GM18498 (cell line): ENCODE data around the gene RINT1.
"Not testable (repeated sequence)": the region's sequence is repeated elsewhere in the genome, so short reads cannot be mapped to it uniquely, and the experiment has no call there.

Experiments used
- ATAC-seq: cut with Tn5 transposase; IDR thresholded peaks from one replicate; pipeline ENCODE4 v1.9.1; 2021; ENCODE audit warnings: mild to moderate bottlenecking, moderate library complexity; ENCODE audit not compliant: unreplicated experiment

RINT1 gene

DNA sequence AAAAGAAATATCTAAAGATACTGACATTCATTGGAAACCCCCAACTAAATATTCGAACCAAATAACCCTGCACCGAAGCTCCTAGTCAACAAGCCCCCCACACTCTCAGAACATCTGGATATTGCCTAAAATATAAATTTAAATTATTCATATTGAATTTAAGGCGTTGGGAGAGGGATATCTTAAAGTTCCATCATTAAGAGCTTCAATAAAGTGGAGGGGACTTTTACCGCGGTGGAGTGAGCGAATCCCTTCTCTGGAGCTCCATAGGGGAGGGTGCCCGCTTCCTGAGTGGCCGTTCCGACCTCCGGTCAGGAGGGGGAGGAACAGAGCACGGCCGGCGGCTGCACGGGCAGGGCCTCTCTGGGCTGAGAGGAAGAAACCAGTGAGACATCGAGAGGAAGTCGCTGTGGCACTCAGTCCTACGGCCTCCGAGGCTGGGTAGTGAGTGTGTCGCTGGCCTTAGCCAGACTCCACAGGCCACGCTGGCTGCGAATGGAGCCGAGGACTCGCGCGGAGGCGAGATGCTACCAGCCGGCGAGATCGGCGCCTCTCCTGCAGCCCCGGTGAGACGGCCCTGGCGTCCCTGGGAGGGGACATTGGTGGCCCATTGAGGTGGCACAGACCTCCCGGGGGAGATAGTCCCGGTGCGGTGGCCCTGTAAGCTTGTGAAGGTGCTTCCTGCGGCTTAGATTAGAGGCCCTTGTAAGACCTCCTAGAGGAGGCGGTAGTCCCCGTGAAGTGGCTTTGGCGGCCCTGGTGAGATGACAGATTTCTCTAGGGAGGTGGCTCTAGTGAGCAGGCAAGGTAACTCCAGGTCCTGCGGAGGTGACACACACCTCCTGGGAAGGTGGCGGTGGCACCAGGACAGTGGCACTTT, at the start of gene RINT1:
RINT1 (plus strand) TSS at position 410 of the 880 bp plus-strand sequence; CDS start at position 525, 115 bp downstream.
- ATAC-seq, result peak; percentile 97

DNA sequence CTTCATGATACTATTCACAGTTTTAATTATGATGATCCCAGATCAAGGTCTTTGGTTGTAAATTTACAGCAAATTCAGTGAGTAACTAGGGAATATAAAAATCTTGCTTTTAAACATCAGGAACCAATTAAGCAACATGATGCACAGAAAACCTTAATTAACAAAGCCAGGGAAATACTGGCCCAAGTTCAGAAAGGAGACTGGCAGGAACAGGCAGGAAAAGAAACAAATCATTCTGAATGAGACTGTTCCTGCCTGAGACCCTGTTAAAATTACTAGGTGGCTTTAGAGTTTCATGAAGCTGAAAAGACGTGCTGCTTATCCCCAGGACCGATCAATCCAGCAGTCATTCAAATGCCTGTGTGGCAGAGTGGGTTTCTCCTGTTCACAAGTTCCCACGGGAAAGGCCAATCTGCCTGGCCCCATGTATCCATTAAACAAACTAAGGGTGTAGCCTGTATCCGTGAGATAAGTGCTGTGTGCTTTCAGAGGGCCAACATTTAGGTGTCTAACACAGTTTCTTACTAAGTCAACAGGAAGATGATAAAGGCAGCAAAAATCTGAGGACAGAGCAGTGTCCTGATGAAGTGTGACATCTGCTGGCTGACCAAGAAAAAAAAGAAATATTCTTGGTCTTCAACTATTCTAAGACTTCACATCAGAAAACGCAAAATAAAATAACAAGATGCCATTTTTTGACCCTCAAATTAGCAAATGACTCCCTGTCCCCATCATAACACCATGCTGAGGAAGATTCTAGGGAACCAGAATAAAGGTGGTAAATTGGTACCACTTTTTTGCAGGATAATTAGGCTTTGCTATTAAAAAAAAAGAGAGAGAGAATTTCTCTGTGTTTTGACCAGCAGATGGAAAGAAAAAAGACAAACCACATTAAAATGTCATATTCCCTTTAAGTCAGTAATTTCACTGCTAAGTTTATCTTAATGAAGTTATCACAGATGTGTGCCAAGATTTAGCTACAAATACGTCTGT, 44.1 kb upstream of the RINT1 start:
- no peak for ATAC-seq

DNA sequence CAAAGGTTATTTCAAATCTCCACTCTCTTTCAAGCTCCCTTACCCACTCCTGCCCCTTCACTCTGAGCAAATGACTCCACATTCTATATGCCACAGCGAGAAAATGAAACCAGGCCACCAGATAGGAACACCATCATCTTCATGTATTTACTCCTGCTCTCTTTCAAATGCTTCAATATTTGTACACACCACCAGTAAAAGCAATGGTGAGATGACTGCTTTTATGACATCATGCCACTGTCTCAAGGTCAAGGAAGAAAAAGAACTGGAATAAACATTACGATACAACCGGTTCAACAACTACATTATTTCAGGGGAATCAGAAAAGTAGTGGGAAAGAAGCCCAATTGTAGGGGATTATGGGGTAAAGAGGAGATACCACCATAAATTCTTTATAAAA, 42.6 kb upstream of the RINT1 start:
- ATAC-seq, result no peak

DNA sequence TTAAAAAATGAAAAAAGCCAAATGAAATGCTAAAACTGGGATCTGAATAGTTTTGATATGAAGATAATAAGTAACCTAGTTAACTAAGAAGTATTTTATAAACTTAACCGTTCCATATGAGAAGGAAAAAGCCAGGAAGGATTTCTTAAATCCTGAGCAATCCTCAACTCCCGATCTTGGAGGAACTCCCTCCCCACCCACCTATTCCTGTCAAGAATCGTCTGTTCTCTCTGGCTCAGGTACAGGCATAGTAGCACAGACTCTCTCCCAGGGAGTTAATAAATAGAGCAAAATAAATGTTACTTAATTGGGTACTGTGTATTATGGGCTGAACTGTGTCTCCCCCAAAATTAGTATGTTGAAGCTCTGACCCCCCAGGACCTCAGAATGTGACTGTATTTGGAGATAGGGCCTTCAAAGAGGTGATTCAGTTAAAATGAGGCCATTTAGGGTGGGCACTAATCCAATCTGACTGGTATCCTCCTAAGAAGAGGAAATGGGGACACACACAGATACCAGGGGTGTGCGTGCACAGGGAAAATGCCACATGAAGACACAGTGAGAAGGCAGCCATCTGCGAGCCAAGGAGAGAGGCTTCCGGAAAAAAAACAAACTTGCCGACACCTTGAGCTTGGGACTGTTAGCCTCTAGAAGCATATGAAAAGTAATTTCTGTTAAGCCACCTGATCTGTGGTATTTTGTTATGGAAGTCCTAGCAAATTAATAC, 38.6 kb upstream of the RINT1 start:
- no peak for ATAC-seq

DNA sequence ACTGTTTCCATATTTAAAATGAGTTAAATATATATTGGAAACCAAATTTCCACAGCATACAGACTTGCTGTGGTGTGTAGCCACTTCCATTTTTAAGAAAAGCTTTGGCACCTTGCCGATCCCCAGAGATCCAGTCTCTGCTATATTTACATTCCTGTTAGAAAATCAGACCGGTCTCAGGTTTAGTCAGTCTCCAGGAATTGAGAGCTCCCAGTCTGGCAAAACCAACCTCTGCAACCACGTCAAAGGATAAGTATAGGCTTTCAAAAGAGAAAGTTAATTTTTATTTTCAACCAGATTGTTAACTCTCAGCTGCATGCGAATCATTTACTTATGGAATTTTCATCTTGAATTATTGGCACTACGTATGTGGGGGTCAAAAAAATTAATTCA, 38.1 kb upstream of the RINT1 start:
- ATAC-seq, result no peak

DNA sequence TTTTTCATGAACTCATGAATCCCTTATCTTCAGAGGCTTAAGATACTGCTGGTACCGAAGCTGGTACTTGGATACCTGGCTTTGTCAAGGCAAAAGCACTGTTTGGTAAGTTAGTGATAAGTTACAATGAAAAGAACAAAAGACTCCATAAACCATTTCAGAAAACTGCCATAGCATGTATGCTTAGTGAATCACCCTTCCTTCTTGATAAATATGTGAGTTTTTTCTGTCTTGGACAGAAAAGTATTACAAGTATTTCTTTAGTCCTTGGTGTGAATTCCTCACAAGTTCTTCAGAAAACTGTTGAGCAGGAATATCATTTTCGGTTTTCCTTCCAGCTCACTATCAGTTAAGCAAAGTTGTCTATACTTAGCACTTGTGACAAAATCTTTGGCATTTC, 35.5 kb upstream of the RINT1 start:
- ATAC-seq, result no peak

DNA sequence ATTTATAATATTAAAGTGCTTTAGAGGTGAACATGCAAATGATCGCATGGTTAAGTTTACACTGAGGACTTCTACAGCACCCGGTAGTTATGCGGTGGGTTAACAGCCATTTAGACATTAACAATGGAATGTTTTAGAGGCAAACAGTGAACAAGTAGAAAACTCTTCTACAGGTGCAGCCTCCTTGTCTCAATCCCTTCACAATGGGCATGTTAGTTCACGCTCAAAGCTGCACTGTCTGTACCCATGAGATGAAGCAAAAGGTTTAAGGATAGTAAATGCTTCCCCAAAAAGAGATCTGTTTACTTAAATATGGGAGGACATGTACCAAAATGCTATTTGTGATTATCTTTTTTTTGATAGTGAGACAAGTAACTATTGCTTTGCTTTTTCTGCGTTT, 35.0 kb upstream of the RINT1 start:
- no peak for ATAC-seq

DNA sequence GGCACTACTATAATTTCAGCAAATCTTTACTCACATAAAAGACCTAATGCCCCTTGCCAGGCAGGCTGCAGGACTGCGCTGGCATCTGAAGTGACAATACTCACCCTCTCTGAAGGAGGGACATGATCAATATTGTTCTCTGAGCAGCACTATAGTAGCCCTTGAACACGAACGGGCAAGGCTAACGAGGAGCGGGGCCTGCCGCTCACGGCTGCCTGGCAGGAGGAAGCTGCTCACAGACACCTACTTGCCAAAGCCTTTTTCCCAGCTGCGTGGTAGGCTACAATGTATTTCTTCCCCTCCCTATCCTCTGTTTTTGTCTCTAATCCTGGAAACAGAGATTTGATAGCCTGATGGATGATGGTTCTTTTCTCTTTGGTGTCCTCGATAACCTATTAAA, 29.8 kb upstream of the RINT1 start:
- ATAC-seq, result no peak

DNA sequence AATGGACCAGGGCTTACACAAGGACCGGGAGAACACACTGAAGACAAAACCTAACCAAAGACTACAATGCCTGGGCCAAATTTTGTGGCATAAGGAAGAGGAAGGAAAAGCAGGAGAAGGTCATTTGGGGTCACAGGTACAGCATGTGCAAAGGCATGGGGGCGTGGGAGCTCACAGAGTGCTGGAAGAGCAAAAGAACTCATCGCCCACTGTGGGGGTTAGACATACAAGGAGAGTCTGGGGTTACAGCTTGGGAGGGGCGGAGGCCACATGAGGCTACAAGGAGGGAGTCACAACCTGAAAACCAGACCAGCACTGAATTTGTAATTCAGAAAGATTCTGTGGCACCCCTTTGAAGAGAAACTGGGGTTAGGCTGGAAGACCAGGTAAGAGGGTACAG, 19.6 kb upstream of the RINT1 start:
- ATAC-seq, result no peak

DNA sequence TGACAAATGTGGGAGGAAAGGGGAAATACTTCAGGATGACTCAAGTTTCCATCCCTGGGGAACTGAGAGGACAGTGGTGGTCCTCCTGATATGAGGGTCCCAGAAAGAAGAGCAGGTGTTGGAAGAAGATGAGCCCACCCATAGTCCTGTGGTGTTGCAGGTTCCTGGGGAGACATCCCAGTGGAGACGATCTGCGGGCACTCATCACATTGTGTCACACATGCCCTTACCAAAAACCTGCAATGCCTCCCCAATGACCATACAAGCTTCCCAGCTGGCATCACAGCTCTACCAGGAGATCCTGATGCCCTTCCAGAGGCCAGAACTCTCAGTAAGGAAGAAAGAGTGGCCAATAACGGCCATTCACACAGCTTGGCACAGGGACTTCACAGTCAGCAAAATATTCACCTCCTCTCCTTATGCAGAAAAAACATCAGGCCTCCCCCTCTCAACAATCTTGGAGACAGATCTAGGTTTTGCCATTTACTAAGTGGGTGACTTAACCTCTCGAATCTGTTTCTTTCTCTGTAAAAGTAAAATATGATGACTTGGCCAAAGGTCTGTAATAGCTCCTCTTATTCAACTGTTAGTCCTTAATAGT, 19.0 kb upstream of the RINT1 start:
- no peak for ATAC-seq

DNA sequence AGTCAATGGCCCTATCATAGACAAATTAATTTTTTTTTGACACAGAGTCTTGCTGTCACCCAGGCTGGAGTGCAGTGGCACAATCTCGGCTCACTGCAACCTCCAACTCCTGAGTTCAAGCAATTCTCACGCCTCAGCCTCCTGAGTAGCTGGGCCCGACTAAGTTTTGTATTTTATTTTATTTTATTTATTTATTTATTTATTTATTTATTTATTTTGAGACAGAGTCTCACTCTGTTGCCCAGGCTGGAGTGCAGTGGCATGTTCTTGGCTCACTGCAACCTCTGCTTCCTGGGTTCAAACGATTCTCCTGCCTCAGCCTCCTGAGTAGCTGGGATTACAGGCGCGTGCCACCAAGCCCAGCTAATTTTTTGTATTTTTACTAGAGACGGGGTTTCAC, 16.4 kb upstream of the RINT1 start:
- ATAC-seq, result not testable (repeated sequence)

DNA sequence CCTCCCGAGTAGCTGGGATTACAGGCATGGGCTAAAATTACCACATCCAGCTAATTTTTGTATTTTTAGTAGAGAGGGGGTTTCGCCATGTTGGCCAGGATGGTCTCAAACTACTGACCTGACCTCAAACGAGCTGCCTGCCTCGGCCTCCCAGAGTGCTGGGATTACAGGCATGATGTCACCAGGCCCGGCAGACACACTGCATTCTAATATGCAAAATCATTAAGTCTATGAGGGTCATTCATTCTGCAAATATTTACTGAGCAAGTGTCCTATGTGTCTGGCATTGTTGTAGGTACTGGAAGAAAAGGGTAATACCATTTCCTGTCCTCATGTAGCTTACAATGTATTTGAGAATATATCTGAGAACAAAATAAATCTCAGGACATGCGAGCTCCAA, 12.6 kb upstream of the RINT1 start:
- no peak for ATAC-seq

DNA sequence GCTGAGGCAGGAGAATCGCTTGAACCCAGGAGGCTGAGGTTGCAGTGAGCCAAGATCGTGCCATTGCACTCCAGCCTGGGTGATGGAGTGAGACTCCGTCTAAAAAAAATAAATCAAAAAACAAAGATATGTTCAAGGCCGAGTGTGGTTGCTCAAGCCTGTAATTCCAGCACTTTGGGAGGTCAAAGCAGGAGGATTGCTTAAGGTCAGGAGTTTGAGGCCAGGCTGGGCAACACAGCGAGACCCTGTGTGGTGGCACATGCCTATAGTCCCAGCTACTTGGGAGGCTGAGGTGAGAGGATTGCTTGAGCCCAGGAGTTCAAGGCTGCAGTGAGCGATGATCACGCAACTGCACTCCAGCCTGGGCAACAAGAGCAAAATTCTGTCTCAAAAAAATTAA, 11.4 kb upstream of the RINT1 start:
- not testable (repeated sequence) for ATAC-seq

DNA sequence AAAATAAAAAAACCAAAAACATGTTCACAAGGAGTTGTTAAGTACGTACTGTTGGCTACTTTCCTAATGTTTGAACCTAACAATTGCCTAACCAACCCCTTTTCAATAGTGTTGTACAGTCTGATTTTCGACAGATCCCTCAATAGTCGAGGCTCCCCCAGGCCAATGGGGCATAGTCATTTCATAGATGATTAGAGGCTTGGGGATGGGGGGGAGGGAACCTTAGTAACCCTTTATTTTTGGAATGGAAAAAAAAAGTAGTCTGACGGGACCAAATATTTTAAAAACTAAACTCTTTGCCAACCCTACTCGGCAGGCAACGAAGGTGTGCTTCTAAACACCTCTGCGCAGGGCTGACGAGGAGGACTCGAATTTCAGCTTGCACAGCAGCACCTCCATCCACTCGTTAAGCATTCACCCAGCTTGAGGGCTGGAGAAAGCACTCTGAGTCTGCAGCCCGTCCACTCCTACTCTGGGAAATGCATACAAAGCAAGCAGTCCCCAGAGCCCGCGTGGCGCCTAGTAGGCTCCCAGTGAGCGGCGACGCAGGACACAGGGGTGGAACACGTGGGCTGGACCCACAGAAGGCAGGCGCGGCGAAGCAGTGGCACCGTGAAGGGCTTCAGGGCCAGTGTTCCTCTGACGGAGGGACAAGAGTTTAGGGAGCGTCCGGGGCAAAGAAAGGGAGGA, 10.8 kb upstream of the RINT1 start:
- ATAC-seq, result peak; percentile 44

DNA sequence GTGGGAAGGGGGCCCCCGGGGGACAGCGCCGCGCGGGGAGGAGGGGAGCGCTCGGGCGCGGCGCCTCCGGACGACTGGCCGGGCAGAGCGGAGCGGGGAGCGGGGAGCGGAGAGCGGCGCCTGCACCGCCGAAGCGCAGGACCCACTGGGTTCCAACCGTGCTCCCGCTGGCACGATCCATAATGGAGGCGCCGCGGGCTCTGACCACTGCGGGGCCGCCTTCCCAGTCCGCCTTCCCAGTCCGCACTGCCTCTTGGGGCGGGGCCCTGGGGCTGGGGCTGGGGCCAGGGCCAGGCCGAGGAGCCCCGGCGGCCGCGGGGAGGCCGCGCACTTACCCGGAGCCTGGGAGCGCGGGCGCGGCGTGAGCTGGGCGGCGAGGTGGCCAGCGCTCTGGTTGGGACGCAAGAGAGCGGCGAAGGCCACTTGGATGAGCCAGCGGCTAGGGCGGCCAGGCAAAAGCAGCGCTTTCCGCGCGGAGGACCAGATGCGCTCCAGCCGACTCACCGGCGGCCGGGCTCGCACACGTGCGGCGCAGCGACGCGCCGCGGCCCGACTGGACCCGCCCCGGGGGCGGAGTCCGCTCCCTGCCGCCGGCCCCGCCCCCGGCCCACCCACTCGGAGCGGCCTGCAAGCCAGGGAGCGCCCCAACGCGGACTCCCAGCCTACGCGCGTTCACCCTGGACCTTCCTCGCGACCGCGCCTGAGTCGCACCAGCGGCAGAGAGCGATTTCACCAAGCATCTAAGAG, 10.1 kb upstream of the RINT1 start, which contains the start of gene PUS7:
PUS7 (minus strand) TSS at position 555 of the 747 bp plus-strand sequence. CDS start 13,759 bp downstream, outside the sequence.
- peak; percentile 91 for ATAC-seq

DNA sequence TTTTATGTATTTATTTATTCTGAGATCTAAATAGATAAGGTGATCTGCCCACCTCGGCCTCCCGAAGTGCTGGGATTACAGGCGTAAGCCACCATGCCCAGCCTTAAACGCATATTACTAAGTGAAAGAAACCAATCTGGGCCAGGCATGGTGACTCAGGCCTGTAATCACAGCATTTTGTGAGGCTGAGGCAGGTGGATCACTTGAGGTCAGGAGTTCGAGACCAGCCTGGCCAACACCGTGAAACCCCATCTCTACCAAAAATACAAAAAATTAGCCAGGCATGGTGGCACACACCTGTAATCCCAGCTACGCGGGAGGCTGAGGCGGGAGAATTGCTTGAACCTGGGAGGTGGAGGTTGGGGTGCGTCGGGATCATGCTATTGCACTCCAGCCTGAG, 7.6 kb upstream of the RINT1 start:
- ATAC-seq, result not testable (repeated sequence)

DNA sequence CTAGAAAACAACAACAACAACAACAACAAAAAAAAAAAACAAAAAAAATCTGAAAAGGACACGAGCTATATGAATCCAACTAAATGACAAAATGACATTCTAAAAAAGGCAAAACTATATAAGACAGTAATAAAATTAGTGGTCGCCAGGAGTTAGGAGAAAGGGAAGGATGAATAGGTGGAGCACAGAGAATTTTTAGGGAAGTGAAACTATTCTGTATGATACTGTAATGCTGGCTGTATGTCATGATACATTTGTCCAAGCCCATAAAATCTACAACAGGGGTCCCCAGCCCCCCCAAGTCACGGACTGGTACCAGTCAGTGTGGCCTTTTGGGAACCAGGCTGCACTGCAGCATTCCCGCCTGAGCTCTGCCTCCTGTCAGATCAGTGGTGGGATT, 7.2 kb upstream of the RINT1 start:
- ATAC-seq, result no peak

DNA sequence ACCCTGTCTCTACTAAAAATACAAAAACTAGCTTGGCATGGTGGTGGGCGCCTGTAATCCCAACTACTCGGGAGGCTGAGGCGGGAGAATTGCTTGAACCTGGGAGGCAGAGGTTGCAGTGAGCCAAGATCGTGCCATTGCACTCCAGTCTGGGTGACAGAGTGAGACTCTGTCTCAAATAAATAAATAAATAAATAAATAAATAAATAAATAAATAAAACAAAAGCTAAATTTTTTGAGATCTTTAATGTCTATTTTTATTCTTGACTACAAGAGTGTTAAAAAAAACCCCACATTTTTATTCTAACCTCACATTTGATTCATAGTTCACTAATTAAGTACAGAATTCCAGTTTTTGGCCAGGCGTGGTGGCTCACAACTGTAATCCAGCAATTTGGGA, 4.3 kb upstream of the RINT1 start:
- ATAC-seq, result not testable (repeated sequence)

DNA sequence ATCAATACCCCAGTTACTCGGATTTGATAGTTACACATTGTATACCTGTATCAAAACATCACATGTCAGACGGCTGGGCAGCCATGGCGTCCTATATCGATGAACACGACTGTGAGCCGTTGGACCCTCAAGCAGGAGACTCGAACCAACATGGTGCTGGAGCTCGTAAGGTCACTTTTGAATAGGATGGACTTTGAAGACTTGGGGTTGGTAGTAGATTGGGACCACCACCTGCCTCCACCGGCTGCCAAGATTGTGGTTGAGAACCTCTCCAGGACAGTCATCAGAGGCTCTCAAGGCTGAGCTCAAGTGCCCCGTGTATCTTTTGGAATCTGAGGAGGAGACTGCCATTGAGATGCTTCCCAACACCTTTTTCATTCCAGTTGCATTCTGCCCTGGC, 1.9 kb upstream of the RINT1 start:
- ATAC-seq, result no peak
